CD14-positive monocyte (primary cell): ENCODE results near the gene OR1F1. TPM values are rescaled to one million over a fixed set of nuclear protein-coding genes. Genes with fewer than 3 reads are reported as not detected.
"Not testable (repeated sequence)": the region's sequence is repeated elsewhere in the genome, so short reads cannot be mapped to it uniquely, and the experiment has no call there.

Source experiments
- DNase-seq, 3 donors: peaks; one replicate each; pipeline ENCODE4 v3.0.0-alpha.2; 2011 to 2022
- H2AFZ ChIP-seq: 2 replicates; pipeline ENCODE4 v1.6.0; 2012; ENCODE audit warnings: mild to moderate bottlenecking, low read depth, low read length, inconsistent platforms; ENCODE audit not compliant: insufficient read depth, poor library complexity, severe bottlenecking
- H3K27ac ChIP-seq, 2 donors: 1 replicate in 1 of 2; 2 replicates in 1 of 2; pipeline ENCODE4 v1.5.1; 2012 to 2013; ENCODE audit warnings: low read length in 2 of 2, control low read depth in 1 of 2, inconsistent platforms in 1 of 2, low read depth in 1 of 2, mild to moderate bottlenecking in 1 of 2
- H3K27me3 ChIP-seq, 2 donors: one replicate each; pipeline versions ENCODE4 v1.6.0 to v1.6.1; 2011 to 2013; ENCODE audit warnings: low read length in 2 of 2; ENCODE audit not compliant: control insufficient read depth in 2 of 2, insufficient read depth in 2 of 2
- H3K36me3 ChIP-seq, 2 donors: replicated peaks in 1 of 2; 1 replicate in 1 of 2; 2 replicates in 1 of 2; pipeline versions ENCODE4 v1.5.1 to v1.6.1; 2012 to 2013; ENCODE audit warnings: low read length in 2 of 2, control low read depth in 1 of 2, inconsistent platforms in 1 of 2, mild to moderate bottlenecking in 1 of 2; ENCODE audit not compliant: insufficient read depth in 2 of 2, control insufficient read depth in 1 of 2
- H3K4me1 ChIP-seq, 2 donors: 1 replicate in 1 of 2; 2 replicates in 1 of 2; pipeline versions ENCODE4 v1.5.1 to v1.6.1; 2012 to 2013; ENCODE audit warnings: low read length in 2 of 2, control low read depth in 1 of 2, inconsistent platforms in 1 of 2, mild to moderate bottlenecking in 1 of 2, moderate library complexity in 1 of 2; ENCODE audit not compliant: insufficient read depth in 2 of 2, control insufficient read depth in 1 of 2
- H3K4me2 ChIP-seq: replicated peaks from 2 replicates; pipeline ENCODE3; 2012; ENCODE audit warnings: low read length, moderate library complexity, mild to moderate bottlenecking; ENCODE audit not compliant: poor library complexity, severe bottlenecking; ENCODE audit errors: extremely low read depth
- H3K4me3 ChIP-seq, 3 experiments: fragments of 200-600 bp in 1 of 3; sonication (generic) in 1 of 3; replicated peaks in 1 of 3; 1 replicate in 2 of 3; 2 replicates in 1 of 3; pipeline ENCODE4 v1.5.1; 2011 to 2013; ENCODE audit warnings: low read length in 3 of 3, mild to moderate bottlenecking in 3 of 3, control low read depth in 2 of 3, low read depth in 2 of 3, inconsistent platforms in 1 of 3, moderate library complexity in 1 of 3
- H3K79me2 ChIP-seq: 2 replicates; pipeline ENCODE4 v1.6.0; 2012; ENCODE audit warnings: mild to moderate bottlenecking, control low read depth, inconsistent platforms, low read length, moderate library complexity; ENCODE audit not compliant: insufficient read depth
- H3K9ac ChIP-seq: 2 replicates; pipeline ENCODE4 v1.6.0; 2017; ENCODE audit warnings: low read length, mild to moderate bottlenecking; ENCODE audit not compliant: insufficient read depth, poor library complexity, severe bottlenecking
- H3K9me3 ChIP-seq, 2 donors: replicated peaks in 1 of 2; 1 replicate in 1 of 2; 2 replicates in 1 of 2; pipeline versions ENCODE4 v1.5.1 to v1.6.1; 2012 to 2013; ENCODE audit warnings: low read length in 2 of 2, control low read depth in 1 of 2; ENCODE audit not compliant: control insufficient read depth in 1 of 2, insufficient read depth in 1 of 2
- H4K20me1 ChIP-seq: 2 replicates; pipeline ENCODE4 v1.6.0; 2012; ENCODE audit warnings: mild to moderate bottlenecking, low read length, control low read depth, moderate library complexity; ENCODE audit not compliant: insufficient read depth
- H3K27ac Mint-ChIP-seq, 7 donors: one replicate each; pipeline ENCODE4 v1.8.0; 2020; ENCODE audit warnings: mild to moderate bottlenecking in 7 of 7, mixed read lengths in 7 of 7, moderate library complexity in 6 of 7, inconsistent platforms in 2 of 7
- H3K27me3 Mint-ChIP-seq, 3 donors: one replicate each; pipeline ENCODE4 v1.8.0; 2021 to 2022; ENCODE audit warnings: low read depth in 3 of 3, mild to moderate bottlenecking in 3 of 3, mixed read lengths in 3 of 3, moderate library complexity in 3 of 3, inconsistent platforms in 1 of 3
- H3K36me3 Mint-ChIP-seq, 2 donors: one replicate each; pipeline ENCODE4 v1.8.0; 2020; ENCODE audit warnings: mixed read lengths in 2 of 2, inconsistent platforms in 1 of 2, mild to moderate bottlenecking in 1 of 2
- H3K4me1 Mint-ChIP-seq: one replicate; pipeline ENCODE4 v1.8.0; 2020; ENCODE audit warnings: mild to moderate bottlenecking, mixed read lengths
- H3K4me3 Mint-ChIP-seq, 2 donors: one replicate each; pipeline ENCODE4 v1.8.0; 2020; ENCODE audit warnings: mild to moderate bottlenecking in 2 of 2, mixed read lengths in 2 of 2, moderate library complexity in 1 of 2
- H3K9me3 Mint-ChIP-seq, 7 donors: one replicate each; pipeline ENCODE4 v1.8.0; 2020 to 2022; ENCODE audit warnings: mixed read lengths in 7 of 7, mild to moderate bottlenecking in 6 of 7, moderate library complexity in 6 of 7, inconsistent platforms in 2 of 7
- CTCF ChIP-seq: fragments of 200-600 bp; IDR thresholded peaks from one replicate; pipeline ENCODE4 v1.8.0; 2022; ENCODE audit warnings: antibody characterized with exemption, mild to moderate bottlenecking
- WGBS: methylation state at CpG from one replicate; pipeline ENCODE4 v1.1.5; 2013; ENCODE audit warnings: missing lambda C conversion rate; ENCODE audit not compliant: insufficient coverage; 5-methylcytosine and 5-hydroxymethylcytosine counted together
- intact Hi-C, 2 donors: fragments of 100-400 bp; cut with micrococcal nuclease; formaldehyde crosslinking; loops; one replicate each; pipeline versions ENCODE4 v1.15.0 to v1.15.1; 2023
- polyA plus RNA-seq, 3 donors: library from polyadenylated mRNA; depleted of rRNA in 1 of 3; unstranded in 2 of 3; stranded (reverse) in 1 of 3; fragments of 300-500 nt in 2 of 3; fragments of >200 nt in 1 of 3; fragmentation: Illumina TruSeq in 2 of 3; gene quantifications; 1 replicate in 2 of 3; 2 replicates in 1 of 3; pipeline ENCODE4 v1.2.3, GENCODE V29; 2012 to 2021

OR1F1 gene
- polyA plus RNA-seq, 3 donors, result not detected

GRCh38 chr16:3166505-3166886 is 21.5 kb upstream of the OR1F1 start:
- no peak for TF ChIP-seq CTCF
- Mint-ChIP-seq H3K4me1 (peaks cover 22% of the 10 kb centered on the region), H3K36me3 (peaks cover 1 to 3% of the 10 kb centered on the region in 2 donors), H3K4me3 (peak overlapping the region in 1 of 2 donors; percentile 48), H3K27ac (no peak overlapping the region), H3K9me3 (peaks cover 0 to 17% (median 8%) of the 10 kb centered on the region in 7 donors), H3K27me3 (peaks cover 73 to 93% (median 75%) of the 10 kb centered on the region in 3 donors)
- WGBS, result no CpG with 5 or more reads among the region's 1 CpG
- no peaks in the 10 kb centered on the region for H3K79me2 ChIP-seq
- intact Hi-C loops, result loop anchor here in 1 of 2 donors (5.0 kb wide), 1 partner anchor 104 kb away; no protein-coding TSS in a partner anchor
- H3K27me3 ChIP-seq, result peaks cover 31 to 57% of the 10 kb centered on the region in 2 donors
- H3K4me1 ChIP-seq, result peaks cover 17 to 19% of the 10 kb centered on the region in 2 donors
- no peak overlapping the region for H3K27ac ChIP-seq
- no peak overlapping the region for H3K4me3 ChIP-seq
- H3K9me3 ChIP-seq, result peaks cover 0 to 13% of the 10 kb centered on the region in 2 donors
- no peak overlapping the region for H3K4me2 ChIP-seq
- no peaks in the 10 kb centered on the region for H4K20me1 ChIP-seq
- DNase-seq, result no peak
- H2AFZ ChIP-seq, result no peak overlapping the region
- H3K9ac ChIP-seq, result no peak overlapping the region
- no peaks in the 10 kb centered on the region for H3K36me3 ChIP-seq

- WGBS, result 80% methylated on average over 1 of the region's 7 CpGs
Observed at GRCh38 chr16:3168729-3169128, 19.3 kb upstream of the OR1F1 start.

More at GRCh38 chr16:3168729-3169128, 19.3 kb upstream of the OR1F1 start:
- not testable (repeated sequence) for DNase-seq, H2AFZ ChIP-seq, H3K27ac Mint-ChIP-seq, H4K20me1 ChIP-seq, H3K79me2 ChIP-seq, H3K27ac ChIP-seq, H3K4me2 ChIP-seq, H3K4me3 ChIP-seq, H3K36me3 Mint-ChIP-seq, H3K36me3 ChIP-seq, H3K9ac ChIP-seq
- intact Hi-C loops, result loop anchor here in 1 of 2 donors (5.0 kb wide), 1 partner anchor 106 kb away; no protein-coding TSS in a partner anchor
- peaks cover 0 to 30% (median 17%) of the 10 kb centered on the region in 7 donors for H3K9me3 Mint-ChIP-seq
- H3K4me1 Mint-ChIP-seq, result peaks cover 21% of the 10 kb centered on the region
- H3K4me3 Mint-ChIP-seq, result peak overlapping the region in 1 of 2 donors; percentile 86
- Histone ChIP-seq H3K9me3 (peaks cover 0 to 21% of the 10 kb centered on the region in 2 donors), H3K27me3 (peaks cover 44 to 75% of the 10 kb centered on the region in 2 donors), H3K4me1 (peaks cover 24 to 25% of the 10 kb centered on the region in 2 donors)
- peaks cover 75 to 92% (median 80%) of the 10 kb centered on the region in 3 donors for H3K27me3 Mint-ChIP-seq
